Esophagus muscularis mucosa (tissue), 4 donors: ENCODE data around the gene PDXP. TPM values are rescaled to one million over a fixed set of nuclear protein-coding genes. Genes with fewer than 3 reads are reported as not detected.
A peak's percentile ranks its signal among the peaks of the same experiment; 100 is the strongest.

Experiments
- DNase-seq: peaks from one replicate; pipeline ENCODE4 v3.0.0-alpha.2; 2017; ENCODE audit errors: extremely low spot score
- H3K27ac ChIP-seq, 4 donors: fragments of 200-600 bp; sonication (generic); replicated peaks in 1 of 4; 1 replicate in 3 of 4; 2 replicates in 1 of 4; pipeline ENCODE4 v1.5.1; 2016 to 2019; ENCODE audit warnings: mild to moderate bottlenecking in 1 of 4
- H3K27me3 ChIP-seq, 4 donors: fragments of 200-600 bp; sonication (generic); one replicate each; pipeline versions ENCODE4 v1.5.1 to v1.6.0; 2016 to 2019
- H3K36me3 ChIP-seq, 4 donors: fragments of 200-600 bp; sonication (generic); one replicate each; pipeline ENCODE4 v1.5.1; 2016 to 2019
- H3K4me1 ChIP-seq, 4 donors: fragments of 200-600 bp; sonication (generic); one replicate each; pipeline ENCODE4 v1.5.1; 2016 to 2019
- H3K4me3 ChIP-seq, 4 donors: fragments of 200-600 bp; sonication (generic); 1 replicate in 2 of 4; 2 replicates in 2 of 4; pipeline ENCODE4 v1.5.1; 2016 to 2019; ENCODE audit warnings: mild to moderate bottlenecking in 4 of 4, moderate library complexity in 1 of 4
- H3K9me3 ChIP-seq, 4 donors: fragments of 200-600 bp; sonication (generic); 1 replicate in 3 of 4; 2 replicates in 1 of 4; pipeline ENCODE4 v1.5.1; 2016 to 2019
- EP300 ChIP-seq: sonication (generic); formaldehyde crosslinking; IDR thresholded peaks from one replicate; pipeline ENCODE4 v1.6.1; 2017; ENCODE audit warnings: antibody characterized with exemption
- POLR2A ChIP-seq: fragments of 450-650 bp; IDR thresholded peaks from one replicate; pipeline ENCODE4 v1.6.1; 2017; ENCODE audit warnings: antibody characterized with exemption, moderate library complexity, mild to moderate bottlenecking, low read depth
- POLR2AphosphoS5 ChIP-seq, 2 donors: sonication (generic); formaldehyde crosslinking; IDR thresholded peaks; one replicate each; pipeline ENCODE4 v1.6.1; 2017; ENCODE audit warnings: antibody characterized with exemption in 2 of 2
- WGBS: methylation state at CpG from one replicate; pipeline ENCODE4 v1.1.5; 2018; 5-methylcytosine and 5-hydroxymethylcytosine counted together
- intact Hi-C: fragments of 100-400 bp; cut with DNase I; formaldehyde crosslinking; loops from one replicate; pipeline ENCODE4 v1.15.1; 2023
- total RNA-seq, 4 donors: library from RNA; depleted of rRNA; stranded (reverse); fragments of >200 nt; gene quantifications; one replicate each; pipeline versions ENCODE4 v1.1.0 to v1.2.1, GENCODE V29; 2016
- TF ChIP-seq, protein P1 (sequence below), 3 experiments: fragments of 200-600 bp in 2 of 3; fragments of 450-650 bp in 1 of 3; sonication (generic) in 2 of 3; IDR thresholded peaks; one replicate each; pipeline ENCODE4 v1.5.1; 2017 to 2019; ENCODE audit warnings: antibody characterized with exemption in 3 of 3, mild to moderate bottlenecking in 2 of 3, moderate library complexity in 1 of 3

The PDXP gene
- total RNA-seq, 4 donors from 2014 or later = 7.3 to 28.3 (median 17.4) TPM

DNA sequence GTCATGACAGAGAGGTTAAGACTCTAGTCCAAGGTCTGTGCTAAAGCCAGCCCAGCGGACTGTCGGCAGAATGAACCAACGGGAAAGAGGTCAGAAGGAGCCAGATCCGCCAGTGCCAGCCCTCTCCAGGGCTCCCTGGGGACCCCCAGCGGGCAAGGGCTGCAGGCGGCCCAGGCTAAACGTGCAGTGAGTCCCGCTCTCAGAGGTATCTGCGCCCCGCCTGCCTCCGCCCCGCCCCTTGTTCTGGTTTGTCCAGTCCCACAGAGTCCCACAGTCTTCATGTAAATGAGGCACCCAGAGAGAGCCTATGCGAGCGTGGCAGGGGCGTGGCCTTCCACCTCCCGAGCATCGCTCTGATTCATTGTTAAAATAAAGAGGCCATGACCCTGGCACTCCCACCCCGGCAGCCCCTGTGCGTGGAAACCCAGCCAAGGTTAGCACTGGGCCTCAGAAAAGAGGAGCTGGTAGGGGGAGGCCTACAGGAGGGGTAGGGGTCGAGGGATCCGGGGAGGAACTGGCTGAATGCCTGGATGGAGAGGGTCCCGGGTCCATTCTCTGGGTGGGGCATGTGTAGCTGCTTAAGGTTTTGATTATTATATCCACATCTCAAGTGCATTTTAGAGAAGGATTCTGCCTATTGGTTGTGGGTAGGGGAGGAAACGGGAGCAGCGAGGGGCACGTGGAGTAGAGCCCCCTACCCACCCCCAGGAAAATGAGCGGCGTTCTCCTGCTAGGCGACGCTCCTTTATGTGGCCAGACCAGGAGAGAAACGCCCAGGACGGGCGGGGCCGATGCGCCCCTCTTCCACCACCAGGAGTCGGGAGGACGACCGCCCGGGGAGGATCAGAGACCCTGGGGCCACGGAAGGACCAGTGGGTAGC is 38.4 kb downstream of the PDXP start, which contains the start of gene TRIOBP:
Gene TRIOBP, plus strand, starts transcription at position 392 of the 881 bp plus-strand sequence. CDS start 4,318 bp downstream, outside the sequence.
- peak within 1 kb of the TSS in 2 of 4 donors; percentile 10 to 34 for H3K27ac ChIP-seq
- 19% methylated on average over 29 of the region's 39 CpGs for WGBS
- peaks cover 9 to 29% (median 25%) of the 10 kb centered on the region in 4 donors for H3K36me3 ChIP-seq
- peak within 1 kb of the TSS; percentile 32 to 44 (median 37) for H3K4me3 ChIP-seq
- intact Hi-C loops = no loop called here
- peak; percentile 98 for DNase-seq
- peaks cover 11 to 20% (median 17%) of the 10 kb centered on the region in 4 donors for H3K4me1 ChIP-seq
- TF ChIP-seq EP300 (no peak), POLR2A (no peak), POLR2AphosphoS5 (IDR thresholded peaks at IDR 0.05) (peak; percentile 24 to 46)
- TF ChIP-seq, protein P1, sequence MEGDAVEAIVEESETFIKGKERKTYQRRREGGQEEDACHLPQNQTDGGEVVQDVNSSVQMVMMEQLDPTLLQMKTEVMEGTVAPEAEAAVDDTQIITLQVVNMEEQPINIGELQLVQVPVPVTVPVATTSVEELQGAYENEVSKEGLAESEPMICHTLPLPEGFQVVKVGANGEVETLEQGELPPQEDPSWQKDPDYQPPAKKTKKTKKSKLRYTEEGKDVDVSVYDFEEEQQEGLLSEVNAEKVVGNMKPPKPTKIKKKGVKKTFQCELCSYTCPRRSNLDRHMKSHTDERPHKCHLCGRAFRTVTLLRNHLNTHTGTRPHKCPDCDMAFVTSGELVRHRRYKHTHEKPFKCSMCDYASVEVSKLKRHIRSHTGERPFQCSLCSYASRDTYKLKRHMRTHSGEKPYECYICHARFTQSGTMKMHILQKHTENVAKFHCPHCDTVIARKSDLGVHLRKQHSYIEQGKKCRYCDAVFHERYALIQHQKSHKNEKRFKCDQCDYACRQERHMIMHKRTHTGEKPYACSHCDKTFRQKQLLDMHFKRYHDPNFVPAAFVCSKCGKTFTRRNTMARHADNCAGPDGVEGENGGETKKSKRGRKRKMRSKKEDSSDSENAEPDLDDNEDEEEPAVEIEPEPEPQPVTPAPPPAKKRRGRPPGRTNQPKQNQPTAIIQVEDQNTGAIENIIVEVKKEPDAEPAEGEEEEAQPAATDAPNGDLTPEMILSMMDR (IDR thresholded peaks at IDR 0.05) = peak; percentile 23 to 52 (median 41)
- no peaks in the 10 kb centered on the region for H3K9me3 ChIP-seq
- H3K27me3 ChIP-seq = no peaks in the 10 kb centered on the region

DNA sequence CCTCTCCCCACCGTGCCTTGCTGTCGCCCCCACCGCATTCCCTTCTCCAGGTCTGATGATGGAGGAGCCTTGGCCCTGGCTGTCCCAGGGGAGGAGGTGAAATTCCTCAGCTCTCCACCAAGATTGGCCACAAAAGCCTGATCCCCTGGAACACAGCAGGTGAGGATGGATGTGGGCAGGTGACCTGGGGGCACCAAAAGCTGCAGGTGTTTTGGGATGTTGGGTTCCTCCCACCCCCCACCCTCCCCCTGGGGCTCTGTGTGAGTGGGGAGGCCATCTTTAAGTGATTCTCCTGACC is 39.0 kb downstream of the PDXP start:
- Histone ChIP-seq H3K4me1 (peaks cover 11 to 20% (median 17%) of the 10 kb centered on the region in 4 donors), H3K27me3 (no peaks in the 10 kb centered on the region), H3K9me3 (no peaks in the 10 kb centered on the region), H3K36me3 (peaks cover 6 to 23% (median 19%) of the 10 kb centered on the region in 4 donors), H3K4me3 (no peak overlapping the region), H3K27ac (peak overlapping the region in 1 of 4 donors; percentile 10)
- no peak for DNase-seq
- intact Hi-C loops = no loop called here
- TF ChIP-seq POLR2A (no peak), EP300 (no peak), POLR2AphosphoS5 (IDR thresholded peaks at IDR 0.05) (no peak)
- TF ChIP-seq, protein P1 (IDR thresholded peaks at IDR 0.05) = no peak
- 66% methylated on average over 3 of the region's 3 CpGs for WGBS

DNA sequence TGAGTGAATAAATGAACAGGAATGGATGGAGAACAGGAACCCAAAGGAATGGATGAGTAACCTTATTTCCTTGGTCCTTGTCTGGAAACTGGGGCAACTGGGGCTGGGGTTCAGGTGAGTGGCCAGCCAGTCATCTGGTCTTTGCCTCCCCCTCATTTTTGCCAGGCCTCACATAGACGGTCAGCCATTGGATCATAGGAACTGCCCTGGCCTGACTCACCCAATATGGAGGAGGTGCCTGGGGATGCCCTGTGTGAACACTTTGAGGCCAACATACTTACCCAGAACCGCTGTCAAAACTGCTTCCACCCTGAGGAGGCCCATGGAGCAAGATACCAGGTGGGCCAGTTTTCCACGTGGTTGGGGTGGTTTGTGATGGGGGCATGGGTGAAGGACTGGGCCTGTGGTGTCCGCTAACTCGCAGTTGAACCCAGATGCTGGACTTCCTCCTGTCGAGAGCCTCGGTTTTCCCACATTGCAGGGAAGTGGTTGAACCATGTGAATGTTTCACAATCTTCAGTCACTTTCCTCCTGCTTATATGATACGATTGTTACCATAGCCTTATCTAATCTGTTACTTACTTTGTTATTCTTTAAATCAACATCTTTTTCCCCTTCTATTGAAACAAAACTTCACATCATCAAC is 42.7 kb downstream of the PDXP start:
- intact Hi-C loops = no loop called here

DNA sequence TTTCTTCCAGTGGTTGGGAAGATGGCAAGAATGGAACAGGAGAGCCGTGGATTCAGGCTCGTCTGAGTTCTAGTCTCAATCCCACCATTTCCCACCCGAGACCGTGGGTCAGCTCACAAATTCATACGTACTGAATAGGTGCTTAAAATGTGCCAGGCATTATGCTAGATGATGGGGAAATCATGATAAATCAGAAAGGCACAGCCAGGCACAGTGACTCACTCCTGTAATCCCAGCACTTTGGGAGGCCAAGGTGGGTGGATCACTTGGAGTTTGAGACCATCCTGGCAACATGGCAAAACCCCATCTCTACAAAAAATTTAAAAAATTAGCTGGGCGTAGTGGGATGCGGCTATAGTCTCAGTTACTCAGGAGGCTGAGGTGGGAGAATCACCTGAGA is 45.4 kb downstream of the PDXP start:
- intact Hi-C loops = no loop called here
- Histone ChIP-seq H3K4me3 (no peak overlapping the region), H3K9me3 (no peaks in the 10 kb centered on the region), H3K36me3 (no peaks in the 10 kb centered on the region), H3K27ac (no peak overlapping the region), H3K4me1 (no peaks in the 10 kb centered on the region), H3K27me3 (no peaks in the 10 kb centered on the region)
- 83% methylated on average over 7 of the region's 7 CpGs for WGBS
- TF ChIP-seq, protein P1 (IDR thresholded peaks at IDR 0.05) = no peak
- no peak for TF ChIP-seq EP300
- no peak for DNase-seq

More for the DNA sequence above, 42.7 kb downstream of the PDXP start:
- Histone ChIP-seq H3K9me3 (no peaks in the 10 kb centered on the region), H3K27me3 (no peaks in the 10 kb centered on the region), H3K4me3 (no peak overlapping the region), H3K36me3 (no peaks in the 10 kb centered on the region), H3K4me1 (peaks cover 7 to 11% (median 10%) of the 10 kb centered on the region in 4 donors), H3K27ac (no peak overlapping the region)
- no peak for DNase-seq
- WGBS = 74% methylated on average over 8 of the region's 8 CpGs
- TF ChIP-seq EP300 = no peak
- no peak for TF ChIP-seq POLR2A
- TF ChIP-seq POLR2AphosphoS5 (IDR thresholded peaks at IDR 0.05) = no peak
- TF ChIP-seq, protein P1 (IDR thresholded peaks at IDR 0.05) = no peak
